ENCODE data around the gene RMI2.

The RMI2 gene

DNA sequence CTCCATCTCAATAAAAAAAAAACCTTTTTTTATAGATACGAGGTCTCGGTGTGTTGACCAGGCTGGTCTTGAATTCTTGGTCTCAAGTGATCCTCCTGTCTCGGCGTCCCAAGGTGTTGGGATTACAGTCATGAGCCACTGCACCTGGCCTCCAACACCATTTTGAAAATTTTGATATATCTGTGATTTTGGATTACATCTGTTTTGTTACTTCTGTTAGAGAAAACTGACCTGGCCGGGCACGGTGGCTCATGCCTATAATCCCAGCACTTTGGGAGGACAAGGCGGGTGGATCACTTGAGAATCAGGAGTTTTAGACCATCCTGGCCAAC lies 18.6 kb downstream of the RMI2 start:
- ChIA-PET CTCF (no interaction called here), POLR2A (interaction anchor here (1.0 kb wide), 1 partner anchor 109 kb away, joined by 3 read pairs; no protein-coding TSS in a partner anchor)
- no peaks in the 10 kb centered on the region for H3K9me3 ChIP-seq (ENCODE audit: control insufficient read depth, insufficient read depth, low read depth, low read length)
- H3K36me3 ChIP-seq (ENCODE audit: control insufficient read depth in 2 of 2, insufficient read depth in 1 of 2, low read length in 2 of 2), result no peaks in the 10 kb centered on the region
- H3K4me1 ChIP-seq (ENCODE audit: control insufficient read depth, insufficient read depth, low read length), result peaks cover 2% of the 10 kb centered on the region; the same call in 1 of the 2 replicates
- TF ChIP-seq ZNF571 (tag by site-specific recombination; IDR thresholded peaks at IDR 0.05) (no peak), SCRT1 (tag by site-specific recombination; IDR thresholded peaks at IDR 0.05; ENCODE audit: borderline replicate concordance) (no peak), ZNF174 (tag by site-specific recombination; IDR thresholded peaks at IDR 0.05) (no peak), ZNF335 (tag by site-specific recombination; conservative IDR thresholded peaks at IDR 0.05) (0 out of 2 replicates have a peak, but pooled peaks have one; percentile 34), KLF8 (tag by site-specific recombination; IDR thresholded peaks at IDR 0.05) (no peak), ZNF416 (tag by site-specific recombination; IDR thresholded peaks at IDR 0.05) (no peak), ZNF768 (tag by site-specific recombination; IDR thresholded peaks at IDR 0.05) (no peak)
- TF ChIP-seq, protein P1, sequence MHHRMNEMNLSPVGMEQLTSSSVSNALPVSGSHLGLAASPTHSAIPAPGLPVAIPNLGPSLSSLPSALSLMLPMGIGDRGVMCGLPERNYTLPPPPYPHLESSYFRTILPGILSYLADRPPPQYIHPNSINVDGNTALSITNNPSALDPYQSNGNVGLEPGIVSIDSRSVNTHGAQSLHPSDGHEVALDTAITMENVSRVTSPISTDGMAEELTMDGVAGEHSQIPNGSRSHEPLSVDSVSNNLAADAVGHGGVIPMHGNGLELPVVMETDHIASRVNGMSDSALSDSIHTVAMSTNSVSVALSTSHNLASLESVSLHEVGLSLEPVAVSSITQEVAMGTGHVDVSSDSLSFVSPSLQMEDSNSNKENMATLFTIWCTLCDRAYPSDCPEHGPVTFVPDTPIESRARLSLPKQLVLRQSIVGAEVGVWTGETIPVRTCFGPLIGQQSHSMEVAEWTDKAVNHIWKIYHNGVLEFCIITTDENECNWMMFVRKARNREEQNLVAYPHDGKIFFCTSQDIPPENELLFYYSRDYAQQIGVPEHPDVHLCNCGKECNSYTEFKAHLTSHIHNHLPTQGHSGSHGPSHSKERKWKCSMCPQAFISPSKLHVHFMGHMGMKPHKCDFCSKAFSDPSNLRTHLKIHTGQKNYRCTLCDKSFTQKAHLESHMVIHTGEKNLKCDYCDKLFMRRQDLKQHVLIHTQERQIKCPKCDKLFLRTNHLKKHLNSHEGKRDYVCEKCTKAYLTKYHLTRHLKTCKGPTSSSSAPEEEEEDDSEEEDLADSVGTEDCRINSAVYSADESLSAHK (tag by site-specific recombination; IDR thresholded peaks at IDR 0.05), result no peak
- no peak overlapping the region for H3K27ac ChIP-seq (ENCODE audit: extremely low read depth, low read depth, low read length)
- no peak overlapping the region for H3K4me3 ChIP-seq (ENCODE audit: low read depth, low read length)

DNA sequence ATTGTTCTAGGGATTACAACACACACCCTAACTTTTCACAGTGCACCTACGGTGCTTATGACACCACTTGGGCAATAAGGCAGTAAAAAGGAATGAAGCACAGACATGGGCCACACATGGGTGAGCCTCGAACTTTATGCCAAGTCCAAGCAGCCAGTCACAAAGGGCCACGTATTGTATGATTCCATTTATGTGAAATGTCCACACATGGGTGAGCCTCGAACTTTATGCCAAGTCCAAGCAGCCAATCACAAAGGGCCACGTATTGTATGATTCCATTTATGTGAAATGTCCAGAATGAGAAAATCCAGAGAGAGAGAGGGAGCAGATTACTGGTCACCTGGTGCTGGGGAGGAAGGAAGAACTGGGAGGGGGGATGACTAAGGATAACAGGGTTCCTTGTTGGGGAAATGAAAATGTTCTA lies 22.2 kb downstream of the RMI2 start:
- H3K4me1 ChIP-seq (ENCODE audit: control insufficient read depth, insufficient read depth, low read length), result peaks cover 2% of the 10 kb centered on the region; the same call in 1 of the 2 replicates
- H3K9me3 ChIP-seq (ENCODE audit: control insufficient read depth, insufficient read depth, low read depth, low read length), result no peaks in the 10 kb centered on the region
- H3K27ac ChIP-seq (ENCODE audit: extremely low read depth, low read depth, low read length), result no peak overlapping the region
- H3K4me3 ChIP-seq (ENCODE audit: low read depth, low read length), result no peak overlapping the region
- POLR2A ChIA-PET, result no interaction called here
- CTCF ChIA-PET, result interaction anchor here (0.6 kb wide), 1 partner anchor 30 kb away, joined by 5 read pairs; no protein-coding TSS in a partner anchor
- no peaks in the 10 kb centered on the region for H3K36me3 ChIP-seq (ENCODE audit: control insufficient read depth in 2 of 2, insufficient read depth in 1 of 2, low read length in 2 of 2)
- TF ChIP-seq, protein P2, sequence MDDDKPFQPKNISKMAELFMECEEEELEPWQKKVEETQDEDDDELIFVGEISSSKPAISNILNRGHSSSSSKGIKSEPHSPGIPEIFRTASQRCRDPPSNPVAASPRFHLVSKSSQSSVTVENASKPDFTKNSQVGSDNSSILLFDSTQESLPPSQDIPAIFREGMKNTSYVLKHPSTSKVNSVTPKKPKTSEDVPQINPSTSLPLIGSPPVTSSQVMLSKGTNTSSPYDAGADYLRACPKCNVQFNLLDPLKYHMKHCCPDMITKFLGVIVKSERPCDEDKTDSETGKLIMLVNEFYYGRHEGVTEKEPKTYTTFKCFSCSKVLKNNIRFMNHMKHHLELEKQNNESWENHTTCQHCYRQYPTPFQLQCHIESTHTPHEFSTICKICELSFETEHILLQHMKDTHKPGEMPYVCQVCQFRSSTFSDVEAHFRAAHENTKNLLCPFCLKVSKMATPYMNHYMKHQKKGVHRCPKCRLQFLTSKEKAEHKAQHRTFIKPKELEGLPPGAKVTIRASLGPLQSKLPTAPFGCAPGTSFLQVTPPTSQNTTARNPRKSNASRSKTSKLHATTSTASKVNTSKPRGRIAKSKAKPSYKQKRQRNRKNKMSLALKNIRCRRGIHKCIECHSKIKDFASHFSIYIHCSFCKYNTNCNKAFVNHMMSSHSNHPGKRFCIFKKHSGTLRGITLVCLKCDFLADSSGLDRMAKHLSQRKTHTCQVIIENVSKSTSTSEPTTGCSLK (tag by site-specific recombination; IDR thresholded peaks at IDR 0.05), result no peak
- TF ChIP-seq, protein P3, sequence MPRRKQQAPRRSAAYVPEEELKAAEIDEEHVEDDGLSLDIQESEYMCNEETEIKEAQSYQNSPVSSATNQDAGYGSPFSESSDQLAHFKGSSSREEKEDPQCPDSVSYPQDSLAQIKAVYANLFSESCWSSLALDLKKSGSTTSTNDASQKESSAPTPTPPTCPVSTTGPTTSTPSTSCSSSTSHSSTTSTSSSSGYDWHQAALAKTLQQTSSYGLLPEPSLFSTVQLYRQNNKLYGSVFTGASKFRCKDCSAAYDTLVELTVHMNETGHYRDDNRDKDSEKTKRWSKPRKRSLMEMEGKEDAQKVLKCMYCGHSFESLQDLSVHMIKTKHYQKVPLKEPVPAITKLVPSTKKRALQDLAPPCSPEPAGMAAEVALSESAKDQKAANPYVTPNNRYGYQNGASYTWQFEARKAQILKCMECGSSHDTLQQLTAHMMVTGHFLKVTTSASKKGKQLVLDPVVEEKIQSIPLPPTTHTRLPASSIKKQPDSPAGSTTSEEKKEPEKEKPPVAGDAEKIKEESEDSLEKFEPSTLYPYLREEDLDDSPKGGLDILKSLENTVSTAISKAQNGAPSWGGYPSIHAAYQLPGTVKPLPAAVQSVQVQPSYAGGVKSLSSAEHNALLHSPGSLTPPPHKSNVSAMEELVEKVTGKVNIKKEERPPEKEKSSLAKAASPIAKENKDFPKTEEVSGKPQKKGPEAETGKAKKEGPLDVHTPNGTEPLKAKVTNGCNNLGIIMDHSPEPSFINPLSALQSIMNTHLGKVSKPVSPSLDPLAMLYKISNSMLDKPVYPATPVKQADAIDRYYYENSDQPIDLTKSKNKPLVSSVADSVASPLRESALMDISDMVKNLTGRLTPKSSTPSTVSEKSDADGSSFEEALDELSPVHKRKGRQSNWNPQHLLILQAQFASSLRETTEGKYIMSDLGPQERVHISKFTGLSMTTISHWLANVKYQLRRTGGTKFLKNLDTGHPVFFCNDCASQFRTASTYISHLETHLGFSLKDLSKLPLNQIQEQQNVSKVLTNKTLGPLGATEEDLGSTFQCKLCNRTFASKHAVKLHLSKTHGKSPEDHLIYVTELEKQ (tag by site-specific recombination; IDR thresholded peaks at IDR 0.05; ENCODE audit: borderline replicate concordance), result no peak
- TF ChIP-seq, protein P4, sequence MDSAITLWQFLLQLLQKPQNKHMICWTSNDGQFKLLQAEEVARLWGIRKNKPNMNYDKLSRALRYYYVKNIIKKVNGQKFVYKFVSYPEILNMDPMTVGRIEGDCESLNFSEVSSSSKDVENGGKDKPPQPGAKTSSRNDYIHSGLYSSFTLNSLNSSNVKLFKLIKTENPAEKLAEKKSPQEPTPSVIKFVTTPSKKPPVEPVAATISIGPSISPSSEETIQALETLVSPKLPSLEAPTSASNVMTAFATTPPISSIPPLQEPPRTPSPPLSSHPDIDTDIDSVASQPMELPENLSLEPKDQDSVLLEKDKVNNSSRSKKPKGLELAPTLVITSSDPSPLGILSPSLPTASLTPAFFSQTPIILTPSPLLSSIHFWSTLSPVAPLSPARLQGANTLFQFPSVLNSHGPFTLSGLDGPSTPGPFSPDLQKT (IDR thresholded peaks at IDR 0.05; ENCODE audit: borderline replicate concordance, low read depth, low read length), result no peak
- TF ChIP-seq, protein P5, sequence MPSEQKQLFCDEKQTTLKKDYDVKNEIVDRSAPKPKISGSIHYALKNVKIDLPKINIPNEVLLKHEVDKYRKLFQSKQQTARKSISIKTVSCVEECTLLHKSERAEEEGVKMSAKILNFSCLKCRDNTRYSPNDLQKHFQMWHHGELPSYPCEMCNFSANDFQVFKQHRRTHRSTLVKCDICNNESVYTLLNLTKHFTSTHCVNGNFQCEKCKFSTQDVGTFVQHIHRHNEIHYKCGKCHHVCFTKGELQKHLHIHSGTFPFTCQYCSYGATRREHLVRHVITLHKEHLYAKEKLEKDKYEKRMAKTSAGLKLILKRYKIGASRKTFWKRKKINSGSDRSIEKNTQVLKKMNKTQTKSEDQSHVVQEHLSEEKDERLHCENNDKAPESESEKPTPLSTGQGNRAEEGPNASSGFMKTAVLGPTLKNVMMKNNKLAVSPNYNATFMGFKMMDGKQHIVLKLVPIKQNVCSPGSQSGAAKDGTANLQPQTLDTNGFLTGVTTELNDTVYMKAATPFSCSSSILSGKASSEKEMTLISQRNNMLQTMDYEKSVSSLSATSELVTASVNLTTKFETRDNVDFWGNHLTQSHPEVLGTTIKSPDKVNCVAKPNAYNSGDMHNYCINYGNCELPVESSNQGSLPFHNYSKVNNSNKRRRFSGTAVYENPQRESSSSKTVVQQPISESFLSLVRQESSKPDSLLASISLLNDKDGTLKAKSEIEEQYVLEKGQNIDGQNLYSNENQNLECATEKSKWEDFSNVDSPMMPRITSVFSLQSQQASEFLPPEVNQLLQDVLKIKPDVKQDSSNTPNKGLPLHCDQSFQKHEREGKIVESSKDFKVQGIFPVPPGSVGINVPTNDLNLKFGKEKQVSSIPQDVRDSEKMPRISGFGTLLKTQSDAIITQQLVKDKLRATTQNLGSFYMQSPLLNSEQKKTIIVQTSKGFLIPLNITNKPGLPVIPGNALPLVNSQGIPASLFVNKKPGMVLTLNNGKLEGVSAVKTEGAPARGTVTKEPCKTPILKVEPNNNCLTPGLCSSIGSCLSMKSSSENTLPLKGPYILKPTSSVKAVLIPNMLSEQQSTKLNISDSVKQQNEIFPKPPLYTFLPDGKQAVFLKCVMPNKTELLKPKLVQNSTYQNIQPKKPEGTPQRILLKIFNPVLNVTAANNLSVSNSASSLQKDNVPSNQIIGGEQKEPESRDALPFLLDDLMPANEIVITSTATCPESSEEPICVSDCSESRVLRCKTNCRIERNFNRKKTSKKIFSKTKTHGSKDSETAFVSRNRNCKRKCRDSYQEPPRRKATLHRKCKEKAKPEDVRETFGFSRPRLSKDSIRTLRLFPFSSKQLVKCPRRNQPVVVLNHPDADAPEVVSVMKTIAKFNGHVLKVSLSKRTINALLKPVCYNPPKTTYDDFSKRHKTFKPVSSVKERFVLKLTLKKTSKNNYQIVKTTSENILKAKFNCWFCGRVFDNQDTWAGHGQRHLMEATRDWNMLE (tag by site-specific recombination; conservative IDR thresholded peaks at IDR 0.05; ENCODE audit: low read depth), result no peak
- TF ChIP-seq ZNF529 (tag by site-specific recombination; IDR thresholded peaks at IDR 0.05; ENCODE audit: insufficient replicate concordance), result no peak
- no peak for TF ChIP-seq SCRT2 (tag by site-specific recombination; IDR thresholded peaks at IDR 0.05)
